ENCODE data around the gene TMEM232.

The TMEM232 gene

GRCh38 chr5:110506378-110506777, 220.1 kb downstream of the TMEM232 start:
- no peak for DNase-seq

GRCh38 chr5:110496276-110496675, 230.2 kb downstream of the TMEM232 start:
- no peak for DNase-seq

- no peak for DNase-seq
Measured at GRCh38 chr5:110492446-110492845, 234.0 kb downstream of the TMEM232 start.

GRCh38 chr5:110478895-110479294, 247.6 kb downstream of the TMEM232 start:
- no peak for DNase-seq

- DNase-seq, result no peak
Measured at GRCh38 chr5:110477911-110478310, 248.6 kb downstream of the TMEM232 start.

GRCh38 chr5:110476164-110476563, 250.3 kb downstream of the TMEM232 start:
- no peak for DNase-seq

- no peak for DNase-seq
Measured at GRCh38 chr5:110475529-110475928, 250.9 kb downstream of the TMEM232 start.

GRCh38 chr5:110469486-110469885, 257.0 kb downstream of the TMEM232 start:
- DNase-seq, result no peak

- no peak for DNase-seq
Measured at GRCh38 chr5:110463106-110463505, 263.4 kb downstream of the TMEM232 start.

GRCh38 chr5:110460837-110461236, 265.6 kb downstream of the TMEM232 start:
- DNase-seq, result no peak

- no peak for DNase-seq
Measured at GRCh38 chr5:110458313-110458712, 268.2 kb downstream of the TMEM232 start.

GRCh38 chr5:110442856-110443255, 283.6 kb downstream of the TMEM232 start:
- no peak for DNase-seq

GRCh38 chr5:110441035-110441434, 285.4 kb downstream of the TMEM232 start:
- no peak for DNase-seq

GRCh38 chr5:110440058-110440457, 286.4 kb downstream of the TMEM232 start:
- DNase-seq, result no peak

- DNase-seq, result no peak
Measured at GRCh38 chr5:110439296-110439695, 287.2 kb downstream of the TMEM232 start.

GRCh38 chr5:110435207-110435606, 291.3 kb downstream of the TMEM232 start:
- DNase-seq, result no peak

- no peak for DNase-seq
Measured at GRCh38 chr5:110431603-110432002, 294.9 kb downstream of the TMEM232 start.

GRCh38 chr5:110414360-110414759, 312.1 kb downstream of the TMEM232 start:
- DNase-seq, result no peak

GRCh38 chr5:110413856-110414255, 312.6 kb downstream of the TMEM232 start:
- DNase-seq, result no peak

- no peak for DNase-seq
Measured at GRCh38 chr5:110409571-110409970, 316.9 kb downstream of the TMEM232 start.

GRCh38 chr5:110402562-110402961, 323.9 kb downstream of the TMEM232 start:
- no peak for DNase-seq

- DNase-seq, result no peak
Measured at GRCh38 chr5:110401881-110402280, 324.6 kb downstream of the TMEM232 start.

GRCh38 chr5:110398951-110399350, 327.5 kb downstream of the TMEM232 start:
- no peak for DNase-seq

GRCh38 chr5:110397281-110397680, 329.2 kb downstream of the TMEM232 start:
- DNase-seq, result no peak

- DNase-seq, result no peak
Measured at GRCh38 chr5:110386782-110387181, 339.7 kb downstream of the TMEM232 start.

- no peak for DNase-seq
Measured at GRCh38 chr5:110383231-110383630, 343.2 kb downstream of the TMEM232 start.
